ENCODE data around the gene ELOVL4.

- TF ChIP-seq CTCF (IDR thresholded peaks at IDR 0.05) (no peak), POLR2A (IDR thresholded peaks at IDR 0.05) (no peak)
Measured at GRCh38 chr6:79989641-79990040, 42.3 kb upstream of the ELOVL4 start.

All from vagina (tissue), 2 donors.